ENCODE data around the gene WDR77. TPM values are rescaled to one million over a fixed set of nuclear protein-coding genes. Genes with fewer than 3 reads are reported as not detected.

The WDR77 gene
- total and polyA plus RNA-seq, 9 of the 15 experiments (the other 6 are each of a cell fraction or from before 2014, with no cell fraction given): 20.6 to 160 (median 75.3) TPM

DNA sequence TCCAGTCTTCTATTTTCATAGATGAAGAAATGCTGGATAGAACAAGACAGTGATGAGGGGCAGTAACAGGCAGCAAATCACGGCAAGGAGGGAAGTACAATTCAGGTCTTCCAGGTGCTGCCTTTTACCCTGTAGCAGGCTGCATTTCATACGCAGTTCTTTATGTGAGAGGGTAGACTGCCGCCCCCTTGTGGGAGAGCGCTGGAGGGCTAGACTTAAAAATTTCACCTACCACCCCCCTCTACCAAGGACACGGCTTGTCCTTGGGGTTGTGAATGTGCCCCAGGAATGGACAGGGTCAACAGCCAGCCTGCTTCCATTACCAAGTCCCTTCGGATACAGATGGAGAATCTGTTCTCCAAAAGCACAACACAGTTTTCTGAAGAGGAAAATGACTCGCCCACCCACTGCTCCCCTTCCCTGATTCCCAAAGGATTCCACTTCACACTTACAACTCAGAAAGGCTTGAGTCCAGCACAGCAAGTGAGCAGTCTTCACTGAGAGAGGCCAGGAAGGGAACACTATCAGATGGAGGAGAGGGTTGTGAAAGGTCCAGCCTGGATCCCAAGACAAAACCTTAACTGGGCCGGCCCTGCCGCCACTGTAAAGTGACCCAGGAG lies 7.4 kb downstream of the WDR77 start:
- in situ Hi-C loops (cut with MboI): no loop called here
- Histone ChIP-seq H2AFZ (ENCODE audit: low read depth, low read length) (no peak overlapping the region), H3K9me1 (ENCODE audit: control insufficient read depth, insufficient read depth, low read length) (no peaks in the 10 kb centered on the region), H3K36me3 (ENCODE audit: control insufficient read depth, insufficient read depth, low read length) (peaks cover 95% of the 10 kb centered on the region), H3K4me2 (ENCODE audit: insufficient read depth, low read length) (no peak overlapping the region), H3K4me3 (no peak overlapping the region), H4K20me1 (replicated peaks; ENCODE audit: control insufficient read depth, insufficient read depth, low read length) (no peaks in the 10 kb centered on the region), H3K27ac (ENCODE audit: extremely low read depth, low read depth, low read length) (no peak overlapping the region; the same call in 2 of the 3 replicates), H3K79me2 (ENCODE audit: control insufficient read depth, insufficient read depth, low read length) (peaks cover 13% of the 10 kb centered on the region), H3K9me3 (replicated peaks; ENCODE audit: control insufficient read depth, insufficient read depth, low read depth, low read length) (no peaks in the 10 kb centered on the region), H3K4me1 (replicated peaks in 1 of 2; ENCODE audit: control insufficient read depth in 2 of 2, insufficient read depth in 2 of 2, low read length in 2 of 2) (peaks cover 0 to 8% of the 10 kb centered on the region in 2 experiments; a peak in 3 of 5 replicates), H3K27me3 (ENCODE audit: control insufficient read depth in 2 of 2, insufficient read depth in 2 of 2, low read length in 2 of 2) (no peaks in the 10 kb centered on the region), H3K9ac (ENCODE audit: insufficient read depth in 1 of 2, low read depth in 2 of 2, low read length in 2 of 2) (no peak overlapping the region)
- CTCF ChIA-PET (ENCODE audit: low intra/inter-chr PET ratio): interaction anchor here (1.0 kb wide), 1 partner anchor 218 kb away, joined by 3 read pairs; no protein-coding TSS in a partner anchor
- POLR2A ChIA-PET: interaction anchor here (0.6 to 5.1 kb wide), 4 partner anchors 7 to 219 kb away, joined by 3 to 40 read pairs (median 3); partner anchors contain the start of genes ATP5PB and WDR77
- no TSS peak for BruUV-seq (replicated peaks)
- FAIRE-seq (no peak), ATAC-seq (peak; percentile 86), DNase-seq (ENCODE audit: extremely low read depth in 1 of 4, low spot score in 3 of 4) (peak; percentile 47 to 67 (median 52))
- intact Hi-C loops (cut with micrococcal nuclease): no loop called here
- 73% methylated on average over 9 of the region's 9 CpGs for WGBS (ENCODE audit: insufficient coverage, low coverage, missing lambda C conversion rate)
- TF ChIP-seq FOXM1 (IDR thresholded peaks at IDR 0.05; ENCODE audit: low read depth) (no peak), FOXM1 (CRISPR knock-in tag; IDR thresholded peaks at IDR 0.05; ENCODE audit: low read depth) (no peak), POLR2A (conservative IDR thresholded peaks at IDR 0.05) (no peak), ATF7 (IDR thresholded peaks at IDR 0.05) (no peak), HMG20B (CRISPR knock-in tag; IDR thresholded peaks at IDR 0.05) (no peak), ZNF780A (CRISPR knock-in tag; IDR thresholded peaks at IDR 0.05) (no peak), ZNF76 (CRISPR knock-in tag; IDR thresholded peaks at IDR 0.05; ENCODE audit: borderline replicate concordance) (no peak), CHD1 (IDR thresholded peaks at IDR 0.05; ENCODE audit: low read length) (no peak), NFIC (IDR thresholded peaks at IDR 0.05) (no peak), RCOR1 (IDR thresholded peaks at IDR 0.05; ENCODE audit: borderline replicate concordance in 1 of 2, low read depth in 2 of 2, low read length in 2 of 2) (0 out of 4 replicates have a peak, but pooled peaks of 1 of the 2 experiments have one; percentile 9), CXXC5 (CRISPR knock-in tag; IDR thresholded peaks at IDR 0.05) (no peak), KLF10 (CRISPR knock-in tag; IDR thresholded peaks at IDR 0.05) (no peak), ZNF584 (CRISPR knock-in tag; IDR thresholded peaks at IDR 0.05; ENCODE audit: low read depth) (no peak), RNF2 (IDR thresholded peaks at IDR 0.05) (no peak), ETV6 (IDR thresholded peaks at IDR 0.05; ENCODE audit: borderline replicate concordance in 1 of 2, low read depth in 2 of 2, low read length in 1 of 2) (no peak), ETV6 (CRISPR knock-in tag; IDR thresholded peaks at IDR 0.05; ENCODE audit: borderline replicate concordance) (no peak), ZNF354B (CRISPR knock-in tag; IDR thresholded peaks at IDR 0.05) (no peak), SMARCC2 (IDR thresholded peaks at IDR 0.05; ENCODE audit: low read depth) (no peak), FOXK1 (CRISPR knock-in tag; IDR thresholded peaks at IDR 0.05; ENCODE audit: borderline replicate concordance) (0 out of 2 replicates have a peak, but pooled peaks have one; percentile 53), U2AF2 (optimal IDR thresholded peaks at IDR 0.05; ENCODE audit: low read depth, low read length) (no peak), ZNF274 (IDR thresholded peaks at IDR 0.05; ENCODE audit: borderline replicate concordance, low read depth, low read length) (no peak), PHF20 (IDR thresholded peaks at IDR 0.05; ENCODE audit: partially characterized antibody) (no peak)
- TF ChIP-seq, protein P1, sequence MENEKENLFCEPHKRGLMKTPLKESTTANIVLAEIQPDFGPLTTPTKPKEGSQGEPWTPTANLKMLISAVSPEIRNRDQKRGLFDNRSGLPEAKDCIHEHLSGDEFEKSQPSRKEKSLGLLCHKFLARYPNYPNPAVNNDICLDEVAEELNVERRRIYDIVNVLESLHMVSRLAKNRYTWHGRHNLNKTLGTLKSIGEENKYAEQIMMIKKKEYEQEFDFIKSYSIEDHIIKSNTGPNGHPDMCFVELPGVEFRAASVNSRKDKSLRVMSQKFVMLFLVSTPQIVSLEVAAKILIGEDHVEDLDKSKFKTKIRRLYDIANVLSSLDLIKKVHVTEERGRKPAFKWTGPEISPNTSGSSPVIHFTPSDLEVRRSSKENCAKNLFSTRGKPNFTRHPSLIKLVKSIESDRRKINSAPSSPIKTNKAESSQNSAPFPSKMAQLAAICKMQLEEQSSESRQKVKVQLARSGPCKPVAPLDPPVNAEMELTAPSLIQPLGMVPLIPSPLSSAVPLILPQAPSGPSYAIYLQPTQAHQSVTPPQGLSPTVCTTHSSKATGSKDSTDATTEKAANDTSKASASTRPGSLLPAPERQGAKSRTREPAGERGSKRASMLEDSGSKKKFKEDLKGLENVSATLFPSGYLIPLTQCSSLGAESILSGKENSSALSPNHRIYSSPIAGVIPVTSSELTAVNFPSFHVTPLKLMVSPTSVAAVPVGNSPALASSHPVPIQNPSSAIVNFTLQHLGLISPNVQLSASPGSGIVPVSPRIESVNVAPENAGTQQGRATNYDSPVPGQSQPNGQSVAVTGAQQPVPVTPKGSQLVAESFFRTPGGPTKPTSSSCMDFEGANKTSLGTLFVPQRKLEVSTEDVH (IDR thresholded peaks at IDR 0.05; ENCODE audit: low read depth, partially characterized antibody): no peak
